GM12891 (cell line): ENCODE measurements around the gene SLC19A2.

Experiments used
- DNase-seq: peaks from one replicate; pipeline ENCODE4 v3.0.0; 2011; ENCODE audit warnings: low spot score; ENCODE audit not compliant: insufficient read length
- FAIRE-seq: peaks from 2 replicates; lab custom pipeline; 2011; peaks lifted over from hg19 to GRCh38; lab: Jason Lieb, UNC
- PAX5 ChIP-seq: IDR thresholded peaks from 2 replicates; pipeline ENCODE4 v1.6.1; 2011; ENCODE audit warnings: low read length, moderate library complexity, mild to moderate bottlenecking; ENCODE audit not compliant: insufficient read depth, severe bottlenecking
- POLR2A ChIP-seq: IDR thresholded peaks from 2 replicates; pipeline ENCODE4 v1.6.1; 2011; ENCODE audit warnings: low read depth, low read length, control low read depth
- POLR2AphosphoS5 ChIP-seq: IDR thresholded peaks from 2 replicates; pipeline ENCODE4 v1.6.1; 2011; ENCODE audit warnings: low read depth, low read length, control low read depth
- POU2F2 ChIP-seq: IDR thresholded peaks from 2 replicates; pipeline ENCODE4 v1.6.1; 2011; ENCODE audit warnings: low read depth, mild to moderate bottlenecking, control low read depth, low read length, moderate library complexity
- SPI1 ChIP-seq: IDR thresholded peaks from 2 replicates; pipeline ENCODE4 v1.6.1; 2011; ENCODE audit warnings: low read depth, low read length, control low read depth
- TAF1 ChIP-seq: IDR thresholded peaks from 2 replicates; pipeline ENCODE4 v1.6.1; 2011; ENCODE audit warnings: low read depth, low read length, control low read depth

Gene SLC19A2

GRCh38 chr1:169426174-169426705 is 59.5 kb downstream of the SLC19A2 start:
- FAIRE-seq = no peak
- TF ChIP-seq TAF1 (no peak), PAX5 (no peak), SPI1 (no peak), POU2F2 (no peak), POLR2AphosphoS5 (no peak), POLR2A (no peak)
- no peak for DNase-seq

GRCh38 chr1:169421309-169421708 is 64.4 kb downstream of the SLC19A2 start:
- TF ChIP-seq POLR2A (no peak), POU2F2 (no peak), SPI1 (no peak), POLR2AphosphoS5 (no peak), TAF1 (no peak), PAX5 (no peak)
- DNase-seq = no peak
- FAIRE-seq = no peak

GRCh38 chr1:169414952-169415351 is 70.8 kb downstream of the SLC19A2 start:
- DNase-seq = no peak
- TF ChIP-seq POLR2AphosphoS5 (no peak), SPI1 (no peak)
- no peak for FAIRE-seq
